ENCODE data around the gene KRTAP12-1. TPM values are rescaled to one million over a fixed set of nuclear protein-coding genes. Genes with fewer than 3 reads are reported as not detected.

The KRTAP12-1 gene
- total and polyA plus RNA-seq, 9 of the 15 experiments (the other 6 are each of a cell fraction or from before 2014, with no cell fraction given), result not detected

DNA sequence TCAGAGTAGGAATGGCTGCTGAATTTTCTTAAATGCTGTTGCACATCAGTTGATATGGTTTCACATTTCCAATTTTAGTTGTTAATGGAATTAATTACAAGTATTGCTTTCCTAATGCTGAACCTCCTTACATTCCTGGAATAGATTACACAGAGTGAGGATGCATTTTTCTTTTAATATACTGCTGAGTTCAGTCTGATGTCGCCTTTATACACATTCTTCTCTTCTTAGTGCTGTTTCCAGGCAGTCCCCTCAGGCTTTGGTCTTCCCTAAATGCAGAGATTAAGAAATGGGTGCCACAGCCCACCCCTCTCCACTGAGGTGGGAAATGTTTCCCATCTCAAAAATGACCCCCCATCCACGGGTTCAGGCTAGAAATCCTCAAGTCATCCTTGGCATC lies 36.1 kb upstream of the KRTAP12-1 start:
- in situ Hi-C loops (cut with MboI), result no loop called here
- no peak for FAIRE-seq
- no TSS peak for BruUV-seq (replicated peaks)
- Histone ChIP-seq H3K9me1 (ENCODE audit: control insufficient read depth, insufficient read depth, low read length) (no peaks in the 10 kb centered on the region), H3K9me3 (replicated peaks; ENCODE audit: control insufficient read depth, insufficient read depth, low read depth, low read length) (no peaks in the 10 kb centered on the region), H3K79me2 (ENCODE audit: control insufficient read depth, insufficient read depth, low read length) (no peaks in the 10 kb centered on the region), H3K27ac (ENCODE audit: extremely low read depth, low read depth, low read length) (no peak overlapping the region), H3K9ac (ENCODE audit: insufficient read depth in 1 of 2, low read depth in 2 of 2, low read length in 2 of 2) (no peak overlapping the region), H4K20me1 (replicated peaks; ENCODE audit: control insufficient read depth, insufficient read depth, low read length) (no peaks in the 10 kb centered on the region), H3K4me3 (no peak overlapping the region), H3K4me2 (ENCODE audit: insufficient read depth, low read length) (no peak overlapping the region), H3K36me3 (ENCODE audit: control insufficient read depth, insufficient read depth, low read length) (no peaks in the 10 kb centered on the region), H2AFZ (ENCODE audit: low read depth, low read length) (no peak overlapping the region), H3K4me1 (replicated peaks in 1 of 2; ENCODE audit: control insufficient read depth in 2 of 2, insufficient read depth in 2 of 2, low read length in 2 of 2) (peaks cover 0 to under 1% of the 10 kb centered on the region in 2 experiments; a peak in 1 of 5 replicates), H3K27me3 (ENCODE audit: control insufficient read depth in 2 of 2, insufficient read depth in 2 of 2, low read length in 2 of 2) (peaks cover 14 to 28% of the 10 kb centered on the region in 2 experiments; a peak in 4 of 5 replicates)
- DNase-seq (ENCODE audit: extremely low read depth in 1 of 4, low spot score in 3 of 4), result no peak
- CTCF ChIA-PET (ENCODE audit: low intra/inter-chr PET ratio), result interaction anchor here (0.8 kb wide), 1 partner anchor 207 kb away, joined by 3 read pairs; no protein-coding TSS in a partner anchor
- ATAC-seq, result no peak
- POLR2A ChIA-PET, result interaction anchor here (0.6 to 2.4 kb wide), 2 partner anchors 8 to 165 kb away, joined by 3 to 8 read pairs; no protein-coding TSS in a partner anchor
- intact Hi-C loops (cut with micrococcal nuclease), result no loop called here
- TF ChIP-seq, protein P1, sequence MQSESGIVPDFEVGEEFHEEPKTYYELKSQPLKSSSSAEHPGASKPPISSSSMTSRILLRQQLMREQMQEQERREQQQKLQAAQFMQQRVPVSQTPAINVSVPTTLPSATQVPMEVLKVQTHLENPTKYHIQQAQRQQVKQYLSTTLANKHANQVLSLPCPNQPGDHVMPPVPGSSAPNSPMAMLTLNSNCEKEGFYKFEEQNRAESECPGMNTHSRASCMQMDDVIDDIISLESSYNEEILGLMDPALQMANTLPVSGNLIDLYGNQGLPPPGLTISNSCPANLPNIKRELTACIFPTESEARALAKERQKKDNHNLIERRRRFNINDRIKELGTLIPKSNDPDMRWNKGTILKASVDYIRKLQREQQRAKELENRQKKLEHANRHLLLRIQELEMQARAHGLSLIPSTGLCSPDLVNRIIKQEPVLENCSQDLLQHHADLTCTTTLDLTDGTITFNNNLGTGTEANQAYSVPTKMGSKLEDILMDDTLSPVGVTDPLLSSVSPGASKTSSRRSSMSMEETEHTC (IDR thresholded peaks at IDR 0.05), result no peak
- TF ChIP-seq FOXK2 (conservative IDR thresholded peaks at IDR 0.05 in 1 of 2, IDR thresholded peaks at IDR 0.05 in 1 of 2; ENCODE audit: low read depth in 2 of 2), result no peak
- no peak for TF ChIP-seq PURB (CRISPR knock-in tag; IDR thresholded peaks at IDR 0.05; ENCODE audit: low read depth)
- no peak for TF ChIP-seq EHMT2 (IDR thresholded peaks at IDR 0.05)
- no peak for TF ChIP-seq MCM2 (IDR thresholded peaks at IDR 0.05; ENCODE audit: low read depth)
- 0% methylated on average over 2 of the region's 2 CpGs for WGBS (ENCODE audit: insufficient coverage, low coverage, missing lambda C conversion rate)
